SK-N-SH treated with all-trans-retinoic acid at 6 μM for 48 hours (cell line): ENCODE measurements around the gene CDKN2B-AS1.

Experiments
- ARNTL ChIP-seq: fragments of 450-650 bp; formaldehyde crosslinking; IDR thresholded peaks from 2 replicates; pipeline ENCODE4 v1.5.0; 2020; ENCODE audit warnings: low read depth, mild to moderate bottlenecking, moderate library complexity, borderline replicate concordance
- CREB5 ChIP-seq: fragments of 250-450 bp; sonication (Bioruptor Pico); IDR thresholded peaks from 2 replicates; pipeline ENCODE4 v1.5.1; 2020; ENCODE audit warnings: low read depth, mild to moderate bottlenecking, moderate library complexity
- CSDC2 ChIP-seq: fragments of 250-450 bp; sonication (Bioruptor Pico); IDR thresholded peaks from 2 replicates; pipeline ENCODE4 v1.5.0; 2020; ENCODE audit warnings: mild to moderate bottlenecking, moderate library complexity
- CSRNP3 ChIP-seq: fragments of 250-450 bp; sonication (Bioruptor Pico); IDR thresholded peaks from 2 replicates; pipeline ENCODE4 v1.5.1; 2021; ENCODE audit warnings: mild to moderate bottlenecking, moderate library complexity
- OSR1 ChIP-seq: fragments of 250-450 bp; sonication (Bioruptor Pico); IDR thresholded peaks from 2 replicates; pipeline ENCODE4 v1.8.0; 2022; ENCODE audit warnings: moderate library complexity, mild to moderate bottlenecking, inconsistent platforms
- PATZ1 ChIP-seq: fragments of 250-450 bp; sonication (Bioruptor Pico); IDR thresholded peaks from 2 replicates; pipeline ENCODE4 v1.8.0; 2020; ENCODE audit warnings: mild to moderate bottlenecking, moderate library complexity, borderline replicate concordance
- PPARA ChIP-seq: fragments of 250-450 bp; sonication (Bioruptor Pico); IDR thresholded peaks from 2 replicates; pipeline ENCODE4 v1.5.0; 2020; ENCODE audit warnings: mild to moderate bottlenecking, borderline replicate concordance
- RARB ChIP-seq: fragments of 250-450 bp; sonication (Bioruptor Pico); IDR thresholded peaks from 2 replicates; pipeline ENCODE4 v1.8.0; 2021; ENCODE audit warnings: mild to moderate bottlenecking, moderate library complexity
- TCF4 ChIP-seq: fragments of 250-450 bp; sonication (Bioruptor Pico); IDR thresholded peaks from 2 replicates; pipeline ENCODE4 v1.8.0; 2021; ENCODE audit warnings: mild to moderate bottlenecking, moderate library complexity, borderline replicate concordance
- ZC3H10 ChIP-seq: fragments of 250-450 bp; sonication (Bioruptor Pico); IDR thresholded peaks from 2 replicates; pipeline ENCODE4 v1.5.1; 2021; ENCODE audit warnings: mild to moderate bottlenecking, moderate library complexity
- ZFP3 ChIP-seq: fragments of 250-450 bp; sonication (Bioruptor Pico); IDR thresholded peaks from 2 replicates; pipeline ENCODE4 v1.5.0; 2020; ENCODE audit warnings: mild to moderate bottlenecking, moderate library complexity
- ZFP30 ChIP-seq: fragments of 450-650 bp; formaldehyde crosslinking; IDR thresholded peaks from 2 replicates; pipeline ENCODE4 v1.5.0; 2022; ENCODE audit warnings: mild to moderate bottlenecking, moderate library complexity
- ZNF8 ChIP-seq: fragments of 450-650 bp; formaldehyde crosslinking; IDR thresholded peaks from 2 replicates; pipeline ENCODE4 v1.5.0; 2020; ENCODE audit warnings: mild to moderate bottlenecking, moderate library complexity

- TF ChIP-seq CSRNP3 (CRISPR knock-in tag) (no peak), ZFP30 (CRISPR knock-in tag) (no peak), PATZ1 (CRISPR knock-in tag) (no peak), OSR1 (CRISPR knock-in tag) (no peak), ZFP3 (no peak), CREB5 (no peak), RARB (CRISPR knock-in tag) (no peak), CSDC2 (CRISPR knock-in tag) (no peak), TCF4 (no peak), ARNTL (CRISPR knock-in tag) (no peak), ZC3H10 (CRISPR knock-in tag) (no peak), PPARA (CRISPR knock-in tag) (no peak), ZNF8 (CRISPR knock-in tag) (no peak)
These were observed 122.2 kb downstream of the CDKN2B-AS1 start for GRCh38 chr9:22116758-22117157.
